T-helper 9 cell (primary cell): Measurements from ENCODE around the gene FTCD.
A peak's percentile ranks its signal among the peaks of the same experiment; 100 is the strongest.
"Not testable (repeated sequence)": the region's sequence is repeated elsewhere in the genome, so short reads cannot be mapped to it uniquely, and the experiment has no call there.

ENCODE experiments used
- DNase-seq: peaks from one replicate; pipeline ENCODE4 v3.0.0-alpha.2; 2020

Gene FTCD

GRCh38 chr21:46109313-46110221 lies 45.8 kb downstream of the FTCD start:
- DNase-seq: no peak

DNA sequence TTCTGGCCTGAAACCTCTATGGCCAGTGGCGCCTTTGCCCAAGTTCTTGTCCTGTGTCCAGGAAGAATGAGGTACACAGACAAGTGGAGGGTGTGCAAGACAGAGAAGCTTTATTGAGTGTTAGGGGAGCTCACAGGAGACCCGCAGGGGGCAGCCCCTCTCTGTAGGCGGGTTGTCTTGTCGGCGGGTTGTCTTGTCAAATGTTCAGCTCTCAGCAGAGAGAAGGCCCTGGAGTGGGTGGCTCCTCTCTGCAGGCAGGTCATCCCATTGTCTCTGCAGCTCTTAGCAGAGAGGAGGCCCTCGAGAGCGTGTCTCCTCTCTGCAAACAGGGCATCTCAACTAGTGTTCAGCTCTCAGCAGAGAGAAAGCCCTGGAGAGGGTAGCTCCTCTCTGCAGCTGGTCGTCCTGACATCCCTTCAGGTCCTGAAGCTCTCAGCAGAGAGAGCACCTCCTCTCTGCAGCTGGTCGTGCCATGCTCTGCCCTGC lies 46.5 kb downstream of the FTCD start:
- no peak for DNase-seq

DNA sequence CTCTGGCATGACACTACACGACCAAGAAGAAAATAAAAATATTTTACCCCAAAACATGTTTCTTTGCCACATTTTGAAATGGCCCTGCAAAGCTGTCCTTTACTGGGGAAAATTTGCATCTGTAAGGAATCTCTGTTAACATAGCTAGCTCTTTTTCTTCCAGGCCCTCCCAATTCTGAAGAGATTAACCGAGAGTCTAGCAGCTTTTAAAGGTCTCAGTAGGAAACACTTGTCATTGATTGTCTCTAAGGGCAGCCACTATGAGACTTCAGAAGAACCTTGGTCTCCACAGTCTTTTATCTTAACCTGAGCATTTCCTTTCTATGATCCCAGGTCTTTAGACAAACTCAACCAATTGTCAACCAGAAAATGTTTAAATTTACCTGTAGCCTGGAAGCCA lies 48.0 kb downstream of the FTCD start:
- DNase-seq: not testable (repeated sequence)

GRCh38 chr21:46104104-46104503 lies 51.3 kb downstream of the FTCD start:
- no peak for DNase-seq

- no peak for DNase-seq
These were observed 54.5 kb downstream of the FTCD start for GRCh38 chr21:46100906-46101305.

DNA sequence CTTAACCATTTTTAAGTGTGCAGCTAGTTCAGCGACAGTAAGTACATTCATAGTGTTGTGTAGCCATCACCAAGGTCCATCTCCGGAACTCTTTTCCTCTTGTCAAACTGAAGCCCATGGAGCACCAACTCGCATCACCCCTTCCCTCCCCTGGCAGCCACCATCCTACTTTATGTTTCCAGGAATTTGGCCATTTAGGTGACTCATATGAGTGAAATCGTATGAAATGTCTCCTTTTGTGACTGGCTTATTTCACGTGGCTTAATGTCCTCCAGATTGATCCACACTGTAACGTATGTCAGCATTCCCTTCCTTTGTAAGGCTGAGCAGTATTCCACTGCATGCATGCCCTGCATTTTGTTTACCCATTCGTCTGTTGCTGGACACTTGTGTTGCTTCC lies 55.0 kb downstream of the FTCD start:
- DNase-seq: no peak

DNA sequence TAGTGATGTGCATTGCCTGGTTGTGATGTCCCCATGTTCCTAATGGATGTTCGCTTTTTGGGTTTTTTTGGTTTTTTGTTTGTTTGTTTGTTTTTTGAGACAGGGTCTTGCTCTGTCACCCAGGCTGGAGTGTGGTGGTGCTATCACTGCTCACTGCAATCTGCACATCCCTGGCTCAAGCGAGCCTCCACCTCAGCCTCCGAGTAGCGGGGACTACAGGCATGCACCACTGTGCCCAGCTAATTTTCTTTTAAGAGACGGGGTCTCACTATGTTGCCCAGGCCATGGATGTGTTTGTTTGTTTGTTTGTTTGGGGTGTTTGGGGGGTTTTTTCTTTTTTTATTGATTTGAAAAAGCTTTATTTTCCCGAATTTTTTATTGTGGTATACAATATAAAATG lies 55.4 kb downstream of the FTCD start:
- no peak for DNase-seq

DNA sequence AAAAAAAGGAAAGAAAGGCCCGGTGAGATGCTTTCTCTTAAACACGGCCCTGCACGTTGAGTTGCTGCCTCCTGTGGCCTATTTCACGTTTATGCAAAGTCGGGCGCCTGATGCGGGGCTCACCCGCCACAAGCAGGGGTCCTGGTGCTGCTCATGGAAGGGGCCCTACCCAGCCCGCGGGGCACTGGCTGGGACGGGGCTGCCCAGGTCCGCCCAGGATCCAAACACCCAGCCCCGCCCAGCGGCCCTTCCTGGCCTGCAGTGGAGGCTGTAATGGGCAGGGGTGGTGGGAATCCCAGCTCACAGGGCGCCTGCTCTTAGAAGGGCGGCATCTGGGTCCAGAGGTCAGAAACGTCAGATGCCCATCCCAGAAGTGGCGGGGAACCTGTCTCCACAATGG lies 55.9 kb downstream of the FTCD start:
- DNase-seq: no peak

DNA sequence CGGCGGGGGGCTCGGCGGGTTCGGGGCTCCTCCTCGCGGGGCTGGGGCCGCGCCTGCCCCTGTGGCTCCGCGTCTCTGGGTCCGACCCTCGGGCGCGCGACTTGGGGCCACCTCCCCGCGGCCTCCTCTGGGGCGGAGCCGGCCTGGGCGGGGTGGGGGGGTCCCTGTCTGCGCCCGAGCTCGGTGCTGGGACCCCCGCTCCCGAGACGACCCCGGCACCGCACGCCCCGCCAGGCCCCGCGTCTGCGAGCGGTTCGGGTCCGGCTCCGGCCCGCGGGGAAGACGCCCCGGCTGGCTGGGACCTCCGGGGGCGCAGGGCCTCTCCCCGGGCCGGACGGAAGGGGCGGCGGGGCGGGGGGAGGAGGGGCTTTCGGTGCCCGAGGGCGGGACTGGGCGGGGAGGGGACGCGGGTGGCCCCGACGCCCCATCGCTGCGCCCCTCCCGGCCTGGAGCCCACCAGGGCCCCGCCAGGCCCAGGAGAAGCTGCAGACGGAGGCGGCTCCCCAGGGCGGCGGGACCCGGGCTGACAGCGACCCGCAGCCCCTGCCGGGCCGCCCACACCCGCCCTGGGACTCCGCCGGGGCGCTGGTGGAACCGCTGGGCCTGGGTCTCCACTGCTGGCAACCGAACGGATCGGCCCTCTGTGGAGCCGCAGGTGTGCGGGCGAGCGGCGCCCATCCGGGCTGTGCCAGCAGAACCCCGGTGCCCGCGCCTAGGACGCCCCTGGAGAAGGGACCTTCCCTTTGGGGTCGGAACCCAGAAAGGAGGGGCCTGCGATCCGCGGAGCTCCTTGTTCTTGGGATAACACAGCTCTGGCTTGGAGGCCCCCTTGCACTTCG lies 56.9 kb downstream of the FTCD start:
- no peak for DNase-seq

- DNase-seq: peak; percentile 30
These were observed 57.8 kb downstream of the FTCD start, which contains the start of gene COL6A2 for GRCh38 chr21:46097336-46098293. Gene COL6A2, plus strand, starts transcription at chr21:46098112.

GRCh38 chr21:46096596-46097335 lies 58.6 kb downstream of the FTCD start:
- DNase-seq: no peak

- no peak for DNase-seq
These were observed 59.4 kb downstream of the FTCD start for GRCh38 chr21:46095814-46096595.

DNA sequence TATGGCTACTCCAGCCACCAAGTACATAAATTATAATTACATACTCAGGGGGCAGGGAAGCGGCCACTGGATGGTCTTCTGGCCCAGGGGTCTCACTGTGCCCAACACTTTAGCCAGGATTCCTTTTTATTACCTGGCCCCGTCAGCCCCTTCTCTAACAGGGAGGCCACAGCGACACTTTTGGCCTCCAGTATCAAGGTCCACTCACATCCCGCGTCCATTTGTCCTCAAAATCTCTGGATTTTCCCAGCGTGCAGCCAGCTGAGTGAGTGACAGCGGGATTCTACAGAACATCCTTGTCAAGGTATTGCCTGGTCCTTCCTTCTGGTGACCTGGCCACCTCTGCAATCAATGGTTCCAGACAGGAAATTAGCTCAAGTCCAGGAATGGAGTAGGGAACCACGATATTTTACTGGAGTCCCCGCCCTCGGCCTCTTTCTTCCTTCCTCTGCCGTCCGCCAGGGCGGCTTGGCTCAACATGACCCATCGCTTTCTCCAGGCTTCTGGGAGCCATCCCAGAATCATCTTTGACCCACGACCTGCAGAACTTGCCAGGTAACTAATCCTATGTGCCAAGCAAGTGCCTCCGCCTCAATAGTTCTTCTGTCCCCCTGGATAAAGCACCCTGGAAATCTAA lies 60.2 kb downstream of the FTCD start:
- DNase-seq: no peak

DNA sequence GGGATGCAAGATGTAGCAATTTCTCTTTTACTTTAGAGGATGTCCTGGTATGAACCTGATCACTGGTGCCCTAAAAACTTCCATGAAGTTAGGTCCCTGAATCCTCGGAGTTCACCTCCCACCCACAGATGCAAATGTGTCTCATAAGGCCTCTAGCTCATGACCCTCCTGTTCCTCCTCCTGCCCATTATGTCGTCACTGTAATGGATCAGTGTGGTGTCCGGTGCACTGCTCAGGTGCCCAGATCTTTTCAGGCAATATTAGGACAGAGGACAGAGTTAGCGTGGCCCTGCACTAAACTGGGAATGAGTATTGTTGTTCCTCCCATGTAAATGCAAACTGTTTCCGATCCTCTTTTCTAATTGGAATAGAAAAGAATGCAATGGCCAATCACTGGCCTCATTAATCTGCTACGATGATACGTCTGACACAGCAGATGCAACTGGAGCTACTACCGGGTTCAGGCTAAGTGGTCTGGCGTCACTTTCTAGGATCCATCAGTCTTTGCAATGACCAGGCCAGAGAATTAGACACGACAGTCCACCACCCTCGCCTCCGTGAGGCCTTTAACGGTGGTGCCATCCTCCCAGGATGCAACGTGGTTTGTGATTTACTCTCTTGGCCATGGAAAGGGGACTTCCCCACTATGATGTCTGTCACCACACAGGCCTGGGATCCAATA lies 60.8 kb downstream of the FTCD start:
- no peak for DNase-seq

DNA sequence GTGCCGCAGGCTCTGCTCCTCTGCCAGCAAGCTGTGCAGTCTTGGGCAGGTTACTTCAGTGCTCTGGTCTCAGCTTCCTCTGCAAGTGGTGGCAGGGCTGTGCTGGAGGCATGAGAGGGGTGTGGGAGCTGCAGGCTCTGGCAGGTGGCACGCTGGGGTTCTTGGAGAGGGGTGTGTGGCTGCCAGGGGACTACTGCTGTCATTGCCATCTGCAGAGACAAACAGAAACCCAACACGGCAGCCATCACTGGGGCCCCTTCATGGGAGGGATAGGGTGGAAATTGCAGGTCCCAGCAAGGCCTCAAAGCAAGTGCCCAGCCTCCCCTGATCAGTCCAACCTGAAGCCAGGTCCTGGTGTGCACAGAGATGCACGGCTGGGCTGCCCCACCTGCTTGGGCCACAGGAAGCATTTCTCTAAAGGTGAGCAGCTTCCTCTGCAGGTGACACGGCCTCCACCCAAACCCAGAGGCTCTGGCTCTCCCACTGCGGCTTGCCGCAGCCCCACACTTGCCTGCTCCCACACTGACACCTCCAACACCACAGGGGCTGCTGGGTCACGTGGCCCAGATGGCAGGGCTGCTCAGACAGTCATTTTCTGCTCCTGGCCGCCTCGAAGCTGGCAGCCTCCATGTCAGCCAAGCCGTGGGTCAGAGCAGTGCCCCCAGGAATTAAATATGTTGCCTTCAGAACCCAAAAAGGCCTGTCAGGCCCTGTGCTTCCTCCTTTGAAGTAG lies 61.5 kb downstream of the FTCD start:
- no peak for DNase-seq

DNA sequence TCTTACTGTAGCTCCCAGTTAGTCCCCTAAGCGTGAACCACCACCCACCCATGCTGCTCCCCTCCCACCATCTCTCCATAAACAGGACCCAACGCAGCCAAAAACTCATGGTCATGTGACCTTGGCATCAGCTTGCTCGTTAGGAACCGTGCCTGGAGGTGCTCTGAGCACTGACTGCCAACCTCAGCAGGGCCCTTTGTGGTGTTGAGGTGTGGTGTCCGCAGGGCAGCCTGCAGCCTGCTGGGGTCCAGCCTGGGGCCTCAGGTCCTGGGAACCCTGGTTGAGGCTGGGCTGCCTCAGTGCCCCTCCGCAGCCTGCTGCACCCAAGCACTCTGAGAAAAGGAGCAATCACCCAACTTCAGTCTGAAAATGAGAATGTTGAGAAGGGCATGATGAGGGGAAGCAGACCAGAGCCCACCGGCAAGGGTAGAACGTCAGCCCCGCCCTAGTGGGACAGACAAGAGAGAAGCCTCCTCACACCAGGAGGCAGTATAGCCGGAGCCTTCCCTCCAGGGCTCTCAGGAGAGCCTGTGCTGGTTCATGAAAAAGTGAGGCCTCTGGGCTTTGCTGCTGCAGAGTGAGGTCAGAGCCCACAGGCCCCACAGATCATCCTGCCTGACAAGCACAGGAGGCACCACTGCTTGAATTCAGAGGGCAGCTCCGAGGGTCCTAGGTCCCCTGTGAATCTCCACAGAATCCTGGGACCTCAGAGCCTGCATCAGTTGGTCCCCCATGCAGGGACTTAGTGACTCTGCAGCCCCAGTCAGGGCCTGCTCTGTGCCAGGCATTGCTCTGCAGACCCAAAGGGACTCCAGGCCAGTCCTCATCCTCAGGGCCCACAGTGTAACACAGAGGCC lies 62.3 kb downstream of the FTCD start:
- no peak for DNase-seq

GRCh38 chr21:46092026-46092764 lies 63.2 kb downstream of the FTCD start:
- DNase-seq: no peak
